ENCODE data around the gene HSPA12B.

DNA sequence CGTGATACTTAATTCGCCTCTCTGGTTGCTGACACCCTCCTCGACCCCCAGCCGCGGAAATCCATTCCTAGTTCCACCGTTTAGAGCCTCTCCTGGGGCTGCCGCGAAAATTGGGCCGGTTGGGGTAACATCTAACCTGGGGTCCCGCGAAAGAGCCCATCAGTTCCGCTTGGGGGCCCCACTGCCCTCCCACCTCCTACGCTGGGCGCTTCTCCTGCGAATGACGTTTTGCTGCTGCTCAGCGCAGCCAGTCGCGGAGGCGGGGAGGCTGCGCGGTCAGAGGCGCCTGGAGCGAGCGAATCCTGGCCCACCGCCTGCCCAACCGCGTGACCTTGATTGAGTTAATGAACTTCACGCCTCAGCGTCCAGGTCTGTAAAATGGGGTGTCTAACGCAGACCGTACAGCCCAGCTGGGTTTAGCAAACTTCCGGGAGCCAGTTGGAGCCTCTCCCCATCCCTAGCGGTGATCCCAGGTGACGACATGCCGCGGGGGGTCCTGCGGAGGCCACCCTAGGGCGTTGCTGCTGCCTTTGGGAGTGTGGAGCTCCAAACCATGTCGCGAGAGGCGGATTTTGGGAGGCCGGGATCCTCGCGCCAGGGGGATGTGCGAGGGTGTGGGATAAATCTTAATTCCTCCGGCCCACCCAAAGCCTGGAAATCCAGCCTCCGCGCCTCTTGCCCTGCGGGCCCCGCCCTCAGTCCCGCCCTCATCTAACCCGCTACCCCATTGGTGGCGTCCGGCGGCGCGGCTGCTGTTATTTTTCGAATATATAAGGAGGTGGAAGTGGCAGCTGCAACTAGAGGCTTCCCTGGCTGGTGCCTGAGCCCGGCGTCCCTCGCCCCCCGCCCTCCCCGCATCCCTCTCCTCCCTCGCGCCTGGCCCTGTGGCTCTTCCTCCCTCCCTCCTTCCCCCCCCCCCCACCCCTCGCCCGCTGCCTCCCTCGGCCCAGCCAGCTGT is 63.3 kb downstream of the HSPA12B start, which contains the start of gene CDC25B:
- TF ChIP-seq YY1 (IDR thresholded peaks at IDR 0.05; ENCODE audit: low read depth) (no peak; the same call in 1 of the 2 replicates), EP300 (IDR thresholded peaks at IDR 0.05; ENCODE audit: borderline replicate concordance in 1 of 2, low read depth in 1 of 2, low read length in 1 of 2) (no peak)
